NCI-H524 treated with DMSO at 0.1 percent for 48 hours (cell line): ENCODE data around the gene ADAM22.
"Not testable (repeated sequence)": the region's sequence is repeated elsewhere in the genome, so short reads cannot be mapped to it uniquely, and the experiment has no call there.

Source experiments
- DNase-seq: peaks from one replicate; lab custom pipeline; 2025; lab: John Stamatoyannopoulos, UW

The ADAM22 gene

GRCh38 chr7:88106434-88106833, 172.4 kb downstream of the ADAM22 start:
- no peak for DNase-seq

DNA sequence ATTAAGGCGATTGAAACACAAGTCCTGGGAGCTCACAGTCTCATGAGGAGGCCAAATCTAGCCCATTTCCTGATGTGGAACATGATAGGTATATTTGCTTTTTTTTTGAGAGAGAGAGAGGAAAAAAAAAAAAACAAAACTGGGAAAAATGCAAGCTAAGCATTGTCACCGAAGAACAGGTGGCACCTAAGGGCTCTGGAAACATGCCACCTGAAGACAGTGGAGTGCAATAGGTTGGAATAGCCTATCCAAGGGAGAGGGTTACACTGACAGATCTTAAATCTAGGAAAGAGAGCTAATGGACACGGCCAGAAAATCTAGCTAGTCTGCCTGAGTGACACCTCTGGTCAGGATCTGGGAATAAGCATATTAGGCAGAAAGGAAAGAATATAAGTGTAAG, 175.6 kb downstream of the ADAM22 start:
- no peak for DNase-seq

- no peak for DNase-seq
Observed at GRCh38 chr7:88111140-88111743, 177.2 kb downstream of the ADAM22 start.

- no peak for DNase-seq
Observed at GRCh38 chr7:88111954-88112471, 178.0 kb downstream of the ADAM22 start.

- peak; percentile 19 for DNase-seq
Observed at GRCh38 chr7:88115258-88115796, 181.3 kb downstream of the ADAM22 start.

- DNase-seq = no peak
Observed at GRCh38 chr7:88115816-88116215, 181.8 kb downstream of the ADAM22 start.

- DNase-seq = no peak
Observed at GRCh38 chr7:88116235-88116795, 182.3 kb downstream of the ADAM22 start.

DNA sequence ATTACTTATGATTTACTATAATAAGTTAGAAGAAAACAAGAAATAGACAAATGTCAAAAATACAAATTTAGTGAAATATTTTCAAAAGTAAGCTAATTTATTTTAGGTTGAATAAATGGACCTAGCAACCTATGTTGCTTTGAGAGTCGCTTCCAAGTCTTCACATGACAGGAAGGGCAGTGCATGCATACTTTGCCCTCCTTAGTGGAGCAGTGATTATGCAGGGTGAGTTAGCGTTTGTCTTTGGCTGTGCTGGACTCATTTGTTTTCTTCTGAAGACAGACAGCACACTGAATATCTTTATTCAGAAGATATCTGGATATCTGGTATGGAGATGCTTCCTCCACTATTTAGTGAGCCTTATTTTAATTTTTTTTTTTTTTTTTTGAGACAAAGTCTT, 183.3 kb downstream of the ADAM22 start:
- DNase-seq = no peak

GRCh38 chr7:88121335-88121734, 187.3 kb downstream of the ADAM22 start:
- no peak for DNase-seq

- DNase-seq = no peak
Observed at GRCh38 chr7:88127637-88128290, 193.7 kb downstream of the ADAM22 start.

DNA sequence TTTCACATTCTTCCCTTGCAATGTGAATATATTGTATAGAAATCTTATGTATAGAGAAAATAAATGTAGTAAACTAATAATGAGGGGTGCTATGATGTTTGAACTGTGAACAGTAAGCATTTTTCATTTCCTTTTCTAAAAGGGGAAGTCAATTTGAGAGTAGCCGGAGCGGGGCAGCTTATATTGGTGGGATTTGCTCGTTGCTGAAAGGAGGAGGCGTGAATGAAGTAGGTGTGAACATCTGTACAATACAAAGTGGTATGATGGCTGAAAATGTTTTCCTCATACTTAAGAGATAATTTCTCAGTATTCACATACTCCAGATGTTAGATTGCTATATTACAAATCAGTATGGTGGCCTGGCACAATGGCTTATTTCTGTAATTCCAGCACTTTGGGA, 198.7 kb downstream of the ADAM22 start:
- no peak for DNase-seq

DNA sequence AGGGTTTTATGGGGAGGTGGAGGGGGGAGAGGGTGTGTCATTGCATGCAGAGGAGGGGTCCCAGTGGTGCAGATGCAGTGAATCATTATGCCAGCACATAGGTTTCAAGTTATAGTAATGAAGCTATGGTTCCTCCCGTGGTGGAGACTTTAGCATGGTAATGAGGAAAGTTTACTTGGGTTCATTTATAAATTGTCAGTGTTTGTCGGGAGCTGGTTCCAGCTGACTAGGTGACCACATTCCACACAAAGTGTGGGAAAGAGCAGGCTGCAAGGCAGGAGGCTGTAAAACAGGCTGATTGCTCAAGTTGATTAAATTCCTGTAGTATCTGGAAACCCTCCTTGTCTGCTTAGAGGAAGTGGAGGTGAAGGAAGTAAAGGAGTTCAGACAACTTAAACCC, 206.9 kb downstream of the ADAM22 start:
- no peak for DNase-seq

DNA sequence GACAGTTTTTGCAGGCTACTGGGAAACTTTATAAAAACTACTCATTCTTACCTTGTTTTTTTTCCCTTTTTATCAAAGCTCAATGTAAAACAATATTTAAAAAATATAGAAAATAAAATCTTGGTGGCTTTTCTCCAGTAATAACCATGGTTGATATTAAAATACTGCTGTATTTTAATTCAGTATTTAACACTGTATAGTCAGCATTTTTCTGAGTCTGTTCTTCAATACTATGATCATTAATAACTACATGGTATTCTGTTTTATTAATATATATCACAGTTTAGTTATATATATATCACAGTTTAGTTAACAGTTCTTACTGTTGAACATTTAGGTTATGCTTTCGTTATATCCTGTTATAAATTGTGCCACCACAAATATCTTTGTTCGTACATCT, 207.4 kb downstream of the ADAM22 start:
- no peak for DNase-seq

GRCh38 chr7:88141953-88142352, 207.9 kb downstream of the ADAM22 start:
- DNase-seq = no peak

DNA sequence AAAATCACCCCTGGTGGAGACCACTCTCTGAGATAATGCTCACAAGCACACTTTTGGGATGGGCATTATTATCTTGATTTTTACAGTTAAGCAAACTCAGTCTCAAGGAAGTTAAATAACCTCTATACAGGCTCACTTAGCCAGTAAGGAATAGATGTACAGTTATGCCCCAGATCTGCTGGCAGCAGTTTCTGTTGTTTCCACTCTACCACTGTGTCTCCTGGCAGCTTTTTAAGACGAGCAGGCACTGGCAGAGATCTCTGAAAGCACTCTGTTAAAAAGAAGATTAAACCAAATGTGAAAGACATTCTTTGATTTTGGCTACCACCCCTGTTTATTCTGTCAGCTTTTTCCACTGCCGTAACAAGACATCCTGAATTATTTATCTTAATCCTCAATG, 212.6 kb downstream of the ADAM22 start:
- DNase-seq = no peak

DNA sequence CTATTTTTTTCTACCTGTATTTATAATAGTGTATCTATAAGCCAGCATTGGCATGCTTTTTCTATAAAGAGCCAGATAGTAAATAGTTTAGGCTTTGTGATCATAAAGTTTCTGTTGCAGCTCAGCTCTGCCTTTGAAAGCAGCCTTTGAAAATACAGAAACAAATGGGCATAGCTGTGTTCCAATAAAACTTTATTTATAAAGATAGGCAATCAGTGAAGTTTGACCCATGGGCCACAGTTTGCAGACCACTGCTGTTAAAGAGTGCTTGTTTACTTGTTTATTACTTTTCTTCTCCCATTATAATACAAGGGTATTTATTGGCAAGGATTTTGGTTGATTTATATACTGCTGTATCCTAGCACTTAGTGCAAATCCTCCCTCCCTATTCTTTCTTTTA, 213.3 kb downstream of the ADAM22 start:
- DNase-seq = no peak

- DNase-seq = no peak
Observed at GRCh38 chr7:88147949-88148348, 213.9 kb downstream of the ADAM22 start.

- DNase-seq = no peak
Observed at GRCh38 chr7:88150033-88150432, 216.0 kb downstream of the ADAM22 start.

- no peak for DNase-seq
Observed at GRCh38 chr7:88151119-88151790, 217.2 kb downstream of the ADAM22 start.

DNA sequence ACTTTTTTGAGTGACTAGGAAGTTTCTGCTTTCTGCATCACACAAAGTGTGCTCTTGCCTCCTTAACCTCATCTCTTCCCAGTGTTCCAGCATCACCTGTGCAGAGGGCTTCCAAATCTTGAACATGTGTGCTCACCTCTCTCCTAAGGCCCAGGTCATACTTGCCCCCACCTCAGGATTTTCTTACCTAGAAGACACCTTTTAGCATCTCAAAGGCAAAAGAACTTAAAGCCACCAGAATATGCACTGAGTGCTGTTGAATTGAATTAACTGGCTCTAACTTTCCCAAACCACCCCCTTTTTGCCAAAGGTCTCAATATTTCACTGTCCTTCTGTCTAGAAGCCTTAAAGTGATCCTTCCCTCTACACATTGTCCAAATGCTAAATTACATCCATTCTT, 219.3 kb downstream of the ADAM22 start:
- DNase-seq = no peak

DNA sequence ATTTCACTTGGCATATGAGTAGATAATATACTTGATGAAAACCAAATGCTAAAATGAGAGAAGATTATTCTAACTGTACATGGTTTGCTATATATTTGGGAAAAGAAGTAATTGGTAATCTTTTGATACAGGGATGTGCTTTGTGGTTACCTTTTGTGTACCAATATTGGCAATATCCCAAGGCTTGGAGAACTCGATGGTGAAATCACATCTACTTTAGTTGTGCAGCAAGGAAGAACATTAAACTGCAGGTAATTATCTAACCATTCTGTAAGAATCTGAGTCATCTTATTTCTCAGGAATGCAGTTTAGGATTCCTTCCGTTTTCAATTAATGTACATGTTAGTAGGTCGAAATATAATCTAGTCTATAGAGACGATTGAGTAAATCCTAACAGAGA, 221.7 kb downstream of the ADAM22 start:
- DNase-seq = no peak

GRCh38 chr7:88156356-88156755, 222.3 kb downstream of the ADAM22 start:
- DNase-seq = no peak

DNA sequence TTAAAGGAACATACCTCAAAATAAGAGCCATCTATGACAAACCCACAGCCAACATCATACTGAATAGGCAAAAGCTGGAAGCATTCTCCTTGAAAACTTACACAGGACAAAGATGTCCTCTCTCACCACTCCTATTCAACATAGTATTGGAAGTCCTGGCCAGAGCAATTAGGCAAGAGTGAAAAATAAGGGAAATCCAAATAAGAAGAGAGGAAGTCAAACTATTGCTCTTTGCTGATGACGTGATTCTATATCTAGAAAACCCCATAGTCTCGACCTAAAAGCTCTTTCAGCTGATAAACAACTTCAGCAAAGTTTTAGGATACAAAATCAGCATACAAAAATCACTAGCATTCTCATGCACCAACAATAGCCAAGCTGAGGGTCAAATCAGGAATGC, 225.7 kb downstream of the ADAM22 start:
- not testable (repeated sequence) for DNase-seq
